Rectal smooth muscle tissue (tissue), 1 donor: ENCODE measurements around the gene WNK3.

Experiments used
- H3K27ac ChIP-seq: one replicate; pipeline ENCODE4 v1.7.0; 2013; ENCODE audit warnings: low read depth, low read length, inconsistent platforms
- H3K27me3 ChIP-seq: one replicate; pipeline ENCODE4 v1.7.0; 2013; ENCODE audit warnings: low read length; ENCODE audit not compliant: control insufficient read depth, insufficient read depth
- H3K36me3 ChIP-seq: one replicate; pipeline ENCODE4 v1.7.0; 2013; ENCODE audit warnings: low read length; ENCODE audit not compliant: control insufficient read depth, insufficient read depth
- H3K4me1 ChIP-seq: one replicate; pipeline ENCODE4 v1.7.0; 2013; ENCODE audit warnings: low read length; ENCODE audit not compliant: control insufficient read depth, insufficient read depth
- H3K4me3 ChIP-seq: one replicate; pipeline ENCODE4 v1.7.0; 2013; ENCODE audit warnings: low read length
- H3K9ac ChIP-seq: one replicate; pipeline ENCODE4 v1.7.0; 2013; ENCODE audit warnings: low read length

Gene WNK3

DNA sequence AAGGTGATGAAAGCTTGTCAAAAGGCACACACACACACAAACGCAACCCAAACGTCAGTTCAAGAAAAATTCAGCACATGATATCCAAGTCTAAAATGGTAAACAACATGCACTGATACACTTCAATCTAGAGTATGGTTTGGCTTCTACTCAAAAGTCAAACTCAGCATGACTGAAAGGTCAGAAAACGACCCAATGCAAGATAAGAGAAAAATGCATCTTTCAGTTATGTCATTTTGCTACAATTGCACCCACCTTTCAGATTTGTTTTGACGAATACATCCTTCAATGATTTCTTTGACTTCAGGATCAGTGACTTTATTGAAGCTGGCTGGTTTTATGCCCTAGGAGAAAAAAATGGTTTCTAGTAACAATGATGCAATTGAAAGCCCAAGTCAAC lies 56.3 kb downstream of the WNK3 start:
- Histone ChIP-seq H3K27me3 (no peaks in the 10 kb centered on the region), H3K27ac (no peak overlapping the region), H3K4me1 (no peaks in the 10 kb centered on the region), H3K4me3 (no peak overlapping the region), H3K9ac (no peak overlapping the region), H3K36me3 (no peaks in the 10 kb centered on the region)

DNA sequence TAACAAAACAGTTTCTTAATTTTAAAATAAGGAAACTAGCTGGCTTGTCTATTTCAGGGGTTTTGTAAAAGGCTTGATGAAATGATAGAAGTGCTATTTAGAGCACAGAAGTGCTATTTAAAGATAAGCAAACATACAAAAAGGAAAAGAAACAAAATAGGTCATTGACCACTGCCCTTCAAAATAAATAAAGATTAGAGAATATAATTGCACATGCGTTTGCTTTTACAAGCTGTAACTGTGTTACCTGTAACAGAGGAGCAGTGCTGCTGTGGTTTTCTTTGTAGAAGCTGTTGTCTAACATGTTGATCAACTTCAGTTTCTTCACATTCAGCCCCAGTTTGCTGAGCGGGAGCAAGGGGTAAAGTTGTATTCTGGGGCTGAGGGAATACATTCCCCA lies 63.5 kb downstream of the WNK3 start:
- Histone ChIP-seq H3K36me3 (no peaks in the 10 kb centered on the region), H3K27ac (no peak overlapping the region), H3K9ac (no peak overlapping the region), H3K4me1 (no peaks in the 10 kb centered on the region), H3K4me3 (no peak overlapping the region), H3K27me3 (no peaks in the 10 kb centered on the region)

DNA sequence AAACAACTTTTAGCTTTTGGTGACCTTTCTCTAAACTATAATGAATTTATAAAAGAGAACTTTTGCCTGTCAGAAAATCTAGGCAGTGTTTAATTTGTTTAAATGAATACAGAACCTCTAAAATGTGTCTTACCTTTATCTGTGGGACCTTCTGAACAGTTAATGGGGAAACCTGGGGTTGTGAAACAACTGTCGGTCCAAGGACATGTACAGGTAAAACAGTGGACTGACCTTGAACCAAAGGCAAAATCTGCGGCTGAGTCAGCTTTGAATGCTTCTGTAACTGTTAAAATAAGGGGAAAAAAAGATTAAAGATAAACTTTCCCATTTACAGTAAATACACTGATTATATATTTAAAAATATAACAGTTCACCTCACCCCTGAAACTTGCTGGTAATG lies 65.1 kb downstream of the WNK3 start:
- Histone ChIP-seq H3K27ac (no peak overlapping the region), H3K4me3 (no peak overlapping the region), H3K27me3 (no peaks in the 10 kb centered on the region), H3K4me1 (no peaks in the 10 kb centered on the region), H3K36me3 (no peaks in the 10 kb centered on the region), H3K9ac (no peak overlapping the region)

DNA sequence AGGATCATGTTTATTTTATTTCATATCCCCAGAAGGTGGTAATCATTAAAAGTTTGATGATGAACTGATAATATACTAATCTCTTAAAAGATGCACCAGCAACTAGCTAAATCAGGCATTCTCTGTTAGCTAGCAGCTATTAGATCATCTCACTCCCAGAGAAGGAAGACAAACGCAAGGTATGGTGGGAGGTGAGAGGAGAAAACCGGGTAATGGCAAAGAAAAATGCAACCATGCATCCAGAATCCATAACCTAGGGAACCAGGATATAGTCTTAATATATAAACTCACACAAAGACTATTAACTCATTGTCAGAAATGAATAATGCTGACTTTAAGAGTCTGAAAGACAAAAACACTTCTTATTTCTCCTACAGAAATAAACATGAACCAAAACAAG lies 66.1 kb downstream of the WNK3 start:
- H3K27ac ChIP-seq = no peak overlapping the region
- no peaks in the 10 kb centered on the region for H3K4me1 ChIP-seq
- no peaks in the 10 kb centered on the region for H3K36me3 ChIP-seq
- no peaks in the 10 kb centered on the region for H3K27me3 ChIP-seq
- H3K4me3 ChIP-seq = no peak overlapping the region
- H3K9ac ChIP-seq = no peak overlapping the region

DNA sequence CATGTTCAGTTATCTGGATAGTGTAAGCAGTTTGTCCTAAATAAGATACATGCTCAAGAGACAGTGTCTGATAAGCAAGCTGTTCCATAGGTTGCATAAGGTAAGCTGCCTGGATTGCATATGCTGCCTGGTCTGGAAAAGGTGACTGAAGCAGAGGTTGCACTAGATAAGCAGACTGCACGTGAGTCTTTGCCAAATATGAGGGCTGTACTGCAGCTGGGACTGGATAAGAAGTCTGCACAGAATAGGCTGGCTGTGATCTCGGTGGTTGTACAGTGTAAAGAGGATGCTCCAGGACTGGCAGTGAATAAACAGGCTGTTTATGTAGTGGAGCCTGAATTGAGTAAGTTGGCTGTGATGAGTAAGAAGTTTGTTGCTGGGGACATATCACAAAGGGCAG lies 68.9 kb downstream of the WNK3 start:
- no peak overlapping the region for H3K4me3 ChIP-seq
- H3K27ac ChIP-seq = no peak overlapping the region
- no peak overlapping the region for H3K9ac ChIP-seq
- no peaks in the 10 kb centered on the region for H3K27me3 ChIP-seq
- no peaks in the 10 kb centered on the region for H3K36me3 ChIP-seq
- no peaks in the 10 kb centered on the region for H3K4me1 ChIP-seq

DNA sequence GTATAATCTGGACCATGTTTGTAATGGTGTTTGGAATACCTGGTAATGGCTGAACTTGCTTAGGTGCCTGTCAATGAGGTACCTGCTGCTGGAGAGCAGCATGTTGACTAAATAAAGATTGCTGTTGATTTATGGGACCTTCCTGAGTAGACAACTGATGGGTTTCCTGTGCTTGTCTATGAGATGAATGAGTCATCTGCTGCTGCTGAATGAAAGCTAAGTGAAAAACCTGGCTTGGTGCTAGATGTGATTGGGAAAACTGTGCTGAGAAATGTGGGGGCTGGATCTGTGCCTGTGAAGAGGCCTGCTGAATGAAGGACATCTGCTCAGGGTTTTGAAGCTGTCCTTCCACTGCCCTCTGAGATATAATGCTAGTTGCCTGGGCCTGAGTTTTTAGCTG lies 69.6 kb downstream of the WNK3 start:
- Histone ChIP-seq H3K36me3 (no peaks in the 10 kb centered on the region), H3K27me3 (no peaks in the 10 kb centered on the region), H3K4me3 (no peak overlapping the region), H3K4me1 (no peaks in the 10 kb centered on the region), H3K27ac (no peak overlapping the region), H3K9ac (no peak overlapping the region)

DNA sequence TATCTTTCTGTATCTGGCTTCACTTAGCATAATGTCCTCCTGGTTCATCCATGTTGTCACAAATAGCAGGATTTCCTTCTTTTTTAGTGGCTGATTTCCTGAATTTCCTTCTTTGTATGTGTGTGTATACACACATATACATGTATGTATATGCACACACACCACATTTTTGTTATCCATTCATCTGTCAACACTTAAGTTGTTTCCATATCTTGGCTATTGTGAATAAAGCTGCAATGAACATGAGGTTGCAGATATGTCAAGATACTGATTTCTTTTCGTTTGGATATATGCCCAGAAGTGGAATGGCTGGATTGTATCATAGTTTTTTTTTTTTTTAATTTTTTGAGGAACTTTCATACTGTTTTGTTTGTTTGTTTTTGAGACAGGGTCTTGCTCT lies 76.2 kb downstream of the WNK3 start:
- Histone ChIP-seq H3K36me3 (no peaks in the 10 kb centered on the region), H3K9ac (no peak overlapping the region), H3K27me3 (no peaks in the 10 kb centered on the region), H3K27ac (no peak overlapping the region), H3K4me1 (no peaks in the 10 kb centered on the region), H3K4me3 (no peak overlapping the region)

DNA sequence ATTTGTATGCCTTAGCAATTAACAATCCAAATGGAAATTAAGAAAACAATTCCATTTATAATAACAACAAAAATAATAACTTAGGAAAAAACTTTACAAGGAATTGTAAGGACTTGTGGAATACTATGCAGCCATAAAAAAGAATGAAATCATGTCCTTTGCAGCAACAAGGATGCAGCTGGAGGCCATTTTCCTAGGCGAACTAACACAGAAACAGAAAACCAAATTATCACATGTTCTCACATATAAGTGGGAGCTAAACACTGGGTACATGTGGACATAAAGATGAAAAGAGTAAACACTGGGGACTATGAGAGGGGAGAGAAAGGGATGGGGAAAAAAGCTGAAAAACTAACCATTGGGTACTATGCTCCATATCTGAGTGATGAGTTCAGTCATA lies 77.4 kb downstream of the WNK3 start:
- H3K36me3 ChIP-seq = no peaks in the 10 kb centered on the region
- no peak overlapping the region for H3K4me3 ChIP-seq
- H3K27me3 ChIP-seq = no peaks in the 10 kb centered on the region
- no peak overlapping the region for H3K27ac ChIP-seq
- no peaks in the 10 kb centered on the region for H3K4me1 ChIP-seq
- H3K9ac ChIP-seq = no peak overlapping the region

DNA sequence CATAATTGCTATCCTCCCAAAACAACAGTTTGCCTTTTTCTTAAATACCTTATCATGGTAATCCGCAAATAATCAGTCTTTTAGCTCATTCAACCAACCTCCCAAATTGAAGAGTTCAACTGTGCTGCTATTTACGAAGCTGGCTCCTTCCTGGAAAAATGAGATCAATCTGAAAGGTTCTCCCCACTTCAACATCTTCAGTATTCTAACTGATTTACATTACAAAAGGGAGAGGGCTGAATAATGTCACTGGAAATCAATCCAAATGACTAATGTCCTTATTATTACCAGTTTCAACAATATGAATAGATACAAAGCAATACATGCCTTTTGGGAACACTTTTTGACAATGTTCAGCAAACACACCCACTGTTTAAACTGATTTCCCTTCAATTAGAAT lies 86.2 kb downstream of the WNK3 start:
- H3K4me3 ChIP-seq = no peak overlapping the region
- no peak overlapping the region for H3K27ac ChIP-seq
- no peaks in the 10 kb centered on the region for H3K36me3 ChIP-seq
- H3K27me3 ChIP-seq = no peaks in the 10 kb centered on the region
- no peaks in the 10 kb centered on the region for H3K4me1 ChIP-seq
- no peak overlapping the region for H3K9ac ChIP-seq

DNA sequence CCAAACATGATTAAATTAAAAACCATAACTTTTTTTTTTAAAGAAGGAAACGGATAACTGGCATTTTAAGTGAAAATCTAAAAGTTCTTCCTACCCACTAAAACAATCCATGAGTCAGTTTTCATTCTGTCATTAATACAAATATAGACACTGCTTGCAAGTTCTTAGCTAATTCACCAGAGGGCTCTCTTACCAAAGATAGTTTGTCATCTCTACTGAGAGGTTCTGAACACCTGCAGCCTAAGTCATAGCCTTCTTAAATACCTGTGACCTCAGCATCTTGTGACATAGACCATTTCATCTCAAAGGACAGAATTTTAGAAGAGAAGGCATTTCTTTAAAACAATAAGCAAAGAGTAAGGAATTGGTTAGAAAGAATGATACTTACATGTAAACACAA lies 109.5 kb downstream of the WNK3 start:
- Histone ChIP-seq H3K4me3 (no peak overlapping the region), H3K36me3 (no peaks in the 10 kb centered on the region), H3K4me1 (no peaks in the 10 kb centered on the region), H3K27ac (no peak overlapping the region), H3K27me3 (no peaks in the 10 kb centered on the region), H3K9ac (no peak overlapping the region)

DNA sequence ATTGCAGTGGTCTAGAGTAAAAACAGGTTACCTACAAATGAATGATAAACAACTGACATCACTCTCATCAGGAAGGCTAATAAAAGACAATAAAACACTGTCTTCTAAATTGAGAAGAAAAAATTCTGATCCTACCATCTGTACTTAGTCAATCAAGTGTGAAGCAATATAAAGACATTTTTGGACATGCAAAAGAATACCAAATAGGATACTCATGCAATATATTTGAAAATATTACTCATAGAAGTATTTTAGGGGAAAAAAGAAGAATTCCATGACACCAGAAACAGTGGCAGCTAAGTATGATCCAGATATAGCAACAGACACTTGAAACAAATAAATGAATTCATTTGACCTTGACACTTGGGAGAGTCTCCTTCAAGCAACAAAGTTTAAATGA lies 111.0 kb downstream of the WNK3 start:
- H3K4me3 ChIP-seq = no peak overlapping the region
- no peaks in the 10 kb centered on the region for H3K36me3 ChIP-seq
- H3K4me1 ChIP-seq = no peaks in the 10 kb centered on the region
- H3K27me3 ChIP-seq = no peaks in the 10 kb centered on the region
- no peak overlapping the region for H3K9ac ChIP-seq
- H3K27ac ChIP-seq = no peak overlapping the region

DNA sequence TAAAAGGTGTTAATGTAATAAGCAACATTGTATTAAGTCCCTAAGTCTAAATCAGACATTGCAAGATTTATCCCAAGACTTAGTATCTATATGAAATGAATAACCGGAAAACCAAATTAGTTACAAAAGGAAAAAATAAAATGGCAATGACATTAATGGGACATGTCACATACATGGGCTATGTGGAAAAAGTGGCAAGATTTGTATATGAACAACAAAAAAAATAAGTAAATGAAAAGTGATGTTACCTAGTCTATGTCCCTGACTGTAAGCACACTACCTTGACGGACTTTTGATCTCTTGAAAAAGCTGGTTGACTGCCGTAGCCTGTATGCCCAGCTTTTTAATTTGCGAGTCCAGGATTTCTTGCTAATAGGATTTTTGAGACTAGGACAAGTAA lies 119.3 kb downstream of the WNK3 start:
- no peak overlapping the region for H3K27ac ChIP-seq

DNA sequence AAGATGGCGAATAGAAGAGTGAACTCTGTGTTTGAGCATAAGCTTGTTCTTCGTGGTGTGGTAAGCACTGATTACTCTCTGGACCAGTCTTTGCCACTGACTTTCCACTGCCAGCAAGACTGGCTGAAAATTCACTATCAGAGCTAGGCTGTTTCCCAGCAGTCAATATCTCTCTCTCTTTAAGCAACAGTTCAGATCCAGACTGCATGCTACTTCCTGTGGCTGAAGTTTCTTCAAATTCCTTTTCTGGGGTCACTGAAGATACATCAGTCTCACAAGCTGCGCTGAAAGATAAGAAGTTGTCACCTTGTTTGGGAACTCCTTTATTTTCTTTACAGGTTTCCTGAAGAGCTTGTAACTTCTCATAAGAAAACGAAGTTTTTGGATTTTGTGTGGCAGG lies 120.8 kb downstream of the WNK3 start:
- Histone ChIP-seq H3K4me3 (no peak overlapping the region), H3K27ac (no peak overlapping the region), H3K9ac (no peak overlapping the region), H3K4me1 (no peaks in the 10 kb centered on the region), H3K36me3 (no peaks in the 10 kb centered on the region), H3K27me3 (no peaks in the 10 kb centered on the region)

More for the DNA sequence above, 119.3 kb downstream of the WNK3 start:
- no peak overlapping the region for H3K9ac ChIP-seq
- no peak overlapping the region for H3K4me3 ChIP-seq
- no peaks in the 10 kb centered on the region for H3K36me3 ChIP-seq
- H3K4me1 ChIP-seq = no peaks in the 10 kb centered on the region
- no peaks in the 10 kb centered on the region for H3K27me3 ChIP-seq
